Measurements from ENCODE around the gene SLC25A25. TPM values are rescaled to one million over a fixed set of nuclear protein-coding genes. Genes with fewer than 3 reads are reported as not detected.

The SLC25A25 gene
- total and polyA plus RNA-seq, 2 of the 8 experiments (the other 6 are each of a cell fraction or from before 2014, with no cell fraction given) = 6.5 to 18.5 TPM

DNA sequence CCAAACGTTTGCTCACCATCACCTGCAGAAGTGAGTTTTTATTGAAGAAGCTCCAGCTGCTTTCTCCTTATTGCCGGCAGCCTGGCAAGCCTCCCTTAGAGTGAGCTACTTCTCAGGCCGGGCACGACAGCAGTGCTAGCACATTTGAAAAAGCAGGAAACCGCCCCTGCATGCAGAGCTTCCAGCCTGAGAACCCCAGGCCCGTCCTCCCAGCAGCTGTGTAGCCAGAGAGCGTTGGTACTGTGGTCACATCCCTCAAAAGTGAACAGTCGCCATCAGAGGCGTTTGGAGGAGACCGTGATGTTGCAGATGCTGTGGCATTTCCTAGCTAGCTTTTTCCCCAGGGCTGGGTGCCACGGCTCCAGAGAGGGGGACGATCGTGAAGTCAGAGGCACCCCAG lies 23.5 kb downstream of the SLC25A25 start:
- Histone ChIP-seq H3K27me3 (replicated peaks in 1 of 4; ENCODE audit: control insufficient read depth in 3 of 4, extremely low read depth in 1 of 4, insufficient read depth in 3 of 4, low read length in 3 of 4) (no peaks in the 10 kb centered on the region), H3K56ac (replicated peaks; ENCODE audit: insufficient read length, low read depth, low read length) (no peak overlapping the region), H2BK5ac (ENCODE audit: low read depth, low read length) (0 out of 2 replicates have a peak overlapping the region, but pooled peaks have one; percentile 18), H3K4ac (replicated peaks; ENCODE audit: insufficient read length, low read depth, low read length) (no peak overlapping the region), H2AFZ (ENCODE audit: low read length) (no peak overlapping the region), H4K20me1 (replicated peaks in 1 of 2; ENCODE audit: control insufficient read depth in 1 of 2, insufficient read depth in 2 of 2, low read length in 2 of 2) (peaks cover 0 to 5% of the 10 kb centered on the region in 2 experiments), H4K5ac (ENCODE audit: insufficient read length, low read depth, low read length) (no peak overlapping the region), H3K14ac (ENCODE audit: insufficient read length) (no peak overlapping the region), H3K9ac (replicated peaks in 1 of 4; ENCODE audit: extremely low read depth in 1 of 4, low read depth in 3 of 4, low read length in 3 of 4) (no peak overlapping the region), H3K27ac (ENCODE audit: low read depth, low read length) (no peak overlapping the region), H3K36me3 (ENCODE audit: control insufficient read depth in 2 of 4, insufficient read depth in 4 of 4, low read length in 3 of 4) (no peaks in the 10 kb centered on the region), H2BK20ac (ENCODE audit: low read length) (no peak overlapping the region), H3K9me3 (ENCODE audit: insufficient read depth in 2 of 2, low read depth in 1 of 2, low read length in 1 of 2) (no peaks in the 10 kb centered on the region), H3K4me2 (ENCODE audit: insufficient read depth in 1 of 2, low read depth in 2 of 2, low read length in 2 of 2) (peak overlapping the region; percentile 23 to 25; a peak in 2 of 4 replicates), H4K91ac (replicated peaks; ENCODE audit: insufficient read length, low read length) (no peak overlapping the region), H3K79me2 (ENCODE audit: control insufficient read depth in 1 of 2, insufficient read depth in 2 of 2, low read length in 2 of 2) (peaks cover 0 to 22% of the 10 kb centered on the region in 2 experiments; a peak in 2 of 4 replicates), H2BK15ac (ENCODE audit: low read length) (no peak overlapping the region), H2BK12ac (ENCODE audit: low read depth, low read length) (no peak overlapping the region), H3K18ac (ENCODE audit: extremely low read depth, low read length) (no peak overlapping the region; the same call in 1 of the 2 replicates), H2AK5ac (ENCODE audit: low read depth, low read length) (no peak overlapping the region), H2BK120ac (replicated peaks; ENCODE audit: low read depth, low read length) (no peak overlapping the region), H4K8ac (ENCODE audit: extremely low read depth, insufficient read depth, low read length) (peak overlapping the region; percentile 91; the same call in 1 of the 2 replicates), H3K4me3 (ENCODE audit: extremely low read depth in 1 of 4, insufficient read depth in 2 of 4, low read depth in 3 of 4, low read length in 4 of 4) (no peak overlapping the region), H3K4me1 (replicated peaks in 1 of 4; ENCODE audit: control insufficient read depth in 3 of 4, insufficient read depth in 4 of 4, low read length in 3 of 4) (peaks cover 0 to 5% (median 3%) of the 10 kb centered on the region in 4 experiments; a peak in 3 of 7 replicates), H3K79me1 (ENCODE audit: low read depth, low read length) (peaks cover 12% of the 10 kb centered on the region), H3K23ac (ENCODE audit: insufficient read length) (no peak overlapping the region), H3K23me2 (ENCODE audit: low read depth, low read length) (no peaks in the 10 kb centered on the region)
- FAIRE-seq = no peak
- ChIA-PET POLR2A (ENCODE audit: partially characterized antibody) (interaction anchor here (1.3 to 5.0 kb wide), 2 partner anchors 9 to 14 kb away, joined by 4 to 33 read pairs; no protein-coding TSS in a partner anchor), CTCF (ENCODE audit: partially characterized antibody) (interaction anchor here (0.7 to 4.8 kb wide), 13 partner anchors 9 to 166 kb away, joined by 3 to 42 read pairs (median 4); no protein-coding TSS in a partner anchor)
- whole genome bisulfite sequencing, 2 experiments (ENCODE audit: extremely low coverage in 1 of 2, insufficient coverage in 1 of 2, insufficient read length in 1 of 2, insufficient replicate concordance in 2 of 2, low coverage in 1 of 2, low lambda C conversion rate in 2 of 2, missing lambda C conversion rate in 1 of 2) = 82% methylated on average over 11 of the region's 13 CpGs; no CpG with 5 or more reads in 1 of the 2 experiments
- no peak for TF ChIP-seq JUN (IDR thresholded peaks at IDR 0.05; ENCODE audit: low read depth, low read length)
- no peak for TF ChIP-seq SP2 (IDR thresholded peaks at IDR 0.05; ENCODE audit: low read length)
- TF ChIP-seq EZH2 (IDR thresholded peaks at IDR 0.05; ENCODE audit: low read depth, low read length, severe bottlenecking) = no peak
- no peak for TF ChIP-seq CREB1 (IDR thresholded peaks at IDR 0.05)
- no peak for TF ChIP-seq CHD1 (IDR thresholded peaks at IDR 0.05; ENCODE audit: low read depth, low read length)
- TF ChIP-seq CHD2 (IDR thresholded peaks at IDR 0.05; ENCODE audit: low read length) = no peak
- TF ChIP-seq EP300 (IDR thresholded peaks at IDR 0.05; ENCODE audit: borderline replicate concordance in 1 of 2, low read depth in 2 of 2, low read length in 2 of 2) = no peak
- TF ChIP-seq POLR2A (IDR thresholded peaks at IDR 0.05; ENCODE audit: control extremely low read depth in 1 of 2, low read depth in 2 of 2, low read length in 2 of 2) = no peak
- no peak for TF ChIP-seq POU5F1 (IDR thresholded peaks at IDR 0.05; ENCODE audit: low read depth, low read length)
- no peak for TF ChIP-seq BACH1 (IDR thresholded peaks at IDR 0.05; ENCODE audit: low read length)
- no peak for TF ChIP-seq ATF3 (IDR thresholded peaks at IDR 0.05; ENCODE audit: insufficient read depth, low read depth, low read length)
- no peak for TF ChIP-seq SP1 (IDR thresholded peaks at IDR 0.05; ENCODE audit: low read depth, low read length)
- no peak for DNase-seq (ENCODE audit: low read depth in 1 of 2, low spot score in 2 of 2)
